Amniotic epithelial cell (primary cell): ENCODE results near the gene AEN.

Source experiments
- DNase-seq: peaks from one replicate; pipeline ENCODE4 v3.0.0-alpha.2; 2010; ENCODE audit warnings: low read depth

AEN gene

GRCh38 chr15:88620995-88621772 lies at the start of gene AEN:
TSS of gene AEN (plus strand) at chr15:88621340. CDS start at chr15:88626210, 4,870 bp downstream.
- peak; percentile 91 for DNase-seq

GRCh38 chr15:88571852-88572259 lies 49.3 kb upstream of the AEN start:
- DNase-seq, result peak; percentile 7

- DNase-seq, result no peak
These were observed 47.1 kb upstream of the AEN start for GRCh38 chr15:88574077-88574476.

GRCh38 chr15:88574655-88575054 lies 46.5 kb upstream of the AEN start:
- no peak for DNase-seq

GRCh38 chr15:88579322-88579721 lies 41.8 kb upstream of the AEN start:
- DNase-seq, result no peak

- peak; percentile 12 for DNase-seq
These were observed 40.6 kb upstream of the AEN start for GRCh38 chr15:88580532-88580931.

GRCh38 chr15:88586401-88587162 lies 34.6 kb upstream of the AEN start:
- DNase-seq, result peak; percentile 52

- no peak for DNase-seq
These were observed 30.4 kb upstream of the AEN start for GRCh38 chr15:88590759-88591158.

- DNase-seq, result no peak
These were observed 29.8 kb upstream of the AEN start for GRCh38 chr15:88591384-88591783.

GRCh38 chr15:88603885-88604284 lies 17.3 kb upstream of the AEN start:
- no peak for DNase-seq

- no peak for DNase-seq
These were observed 16.6 kb upstream of the AEN start for GRCh38 chr15:88604381-88605188.

GRCh38 chr15:88605189-88606069 lies 15.7 kb upstream of the AEN start:
- DNase-seq, result peak; percentile 25

- no peak for DNase-seq
These were observed 14.9 kb upstream of the AEN start for GRCh38 chr15:88606070-88606794.

- no peak for DNase-seq
These were observed 13.2 kb upstream of the AEN start for GRCh38 chr15:88607951-88608350.

- DNase-seq, result no peak
These were observed 12.4 kb upstream of the AEN start for GRCh38 chr15:88608607-88609181.

- DNase-seq, result no peak
These were observed 11.6 kb upstream of the AEN start for GRCh38 chr15:88609344-88610090.

- no peak for DNase-seq
These were observed 10.4 kb upstream of the AEN start for GRCh38 chr15:88610701-88611231.

GRCh38 chr15:88612186-88612796 lies 8.8 kb upstream of the AEN start:
- DNase-seq, result no peak
